ENCODE measurements around the gene DNMT1. TPM values are rescaled to one million over a fixed set of nuclear protein-coding genes. Genes with fewer than 3 reads are reported as not detected.
"Not testable (repeated sequence)": the region's sequence is repeated elsewhere in the genome, so short reads cannot be mapped to it uniquely, and the experiment has no call there.

Gene DNMT1
- total RNA-seq, 1 donor from 2014 or later = 156 TPM

- CTCF ChIA-PET = interaction anchor here (1.4 kb wide), 1 partner anchor 44 kb away, joined by 3 read pairs; no protein-coding TSS in a partner anchor
- H3K4me3 Mint-ChIP-seq = no peak overlapping the region
These were observed 10.9 kb upstream of the DNMT1 start for GRCh38 chr19:10205636-10206035.

GRCh38 chr19:10203686-10204085, 8.9 kb upstream of the DNMT1 start:
- H3K27ac Mint-ChIP-seq = no peak overlapping the region
- ChIA-PET POLR2A (no interaction called here), CTCF (no interaction called here)
- no peaks in the 10 kb centered on the region for H3K36me3 Mint-ChIP-seq (ENCODE audit: low read depth)
- TF ChIP-seq CTCF (IDR thresholded peaks at IDR 0.05) = no peak
- H3K4me1 Mint-ChIP-seq = peaks cover 5% of the 10 kb centered on the region
- intact Hi-C loops (cut with micrococcal nuclease) = no loop called here
- no peak overlapping the region for H3K4me3 Mint-ChIP-seq
- DNase-seq (no peak), ATAC-seq (ENCODE audit: low read depth) (no peak)
- H3K9me3 Mint-ChIP-seq = peaks cover 3% of the 10 kb centered on the region
- no peaks in the 10 kb centered on the region for H3K27me3 Mint-ChIP-seq

More at GRCh38 chr19:10205636-10206035, 10.9 kb upstream of the DNMT1 start:
- intact Hi-C loops (cut with micrococcal nuclease) = no loop called here
- Mint-ChIP-seq H3K9me3 (peaks cover 3% of the 10 kb centered on the region), H3K36me3 (ENCODE audit: low read depth) (no peaks in the 10 kb centered on the region), H3K27ac (no peak overlapping the region), H3K4me1 (no peaks in the 10 kb centered on the region), H3K27me3 (no peaks in the 10 kb centered on the region)
- POLR2A ChIA-PET = no interaction called here
- ATAC-seq (ENCODE audit: low read depth) (no peak), DNase-seq (no peak)
- no peak for TF ChIP-seq CTCF (IDR thresholded peaks at IDR 0.05)

GRCh38 chr19:10201176-10201575, 6.4 kb upstream of the DNMT1 start:
- H3K9me3 Mint-ChIP-seq = no peaks in the 10 kb centered on the region
- CTCF ChIA-PET = interaction anchor here (1.0 kb wide), 1 partner anchor 20 kb away, joined by 3 read pairs; no protein-coding TSS in a partner anchor
- no peak overlapping the region for H3K4me3 Mint-ChIP-seq
- ATAC-seq (ENCODE audit: low read depth) (no peak), DNase-seq (no peak)
- peaks cover 17% of the 10 kb centered on the region for H3K4me1 Mint-ChIP-seq
- H3K36me3 Mint-ChIP-seq (ENCODE audit: low read depth) = no peaks in the 10 kb centered on the region
- POLR2A ChIA-PET = no interaction called here
- H3K27ac Mint-ChIP-seq = no peak overlapping the region
- no peaks in the 10 kb centered on the region for H3K27me3 Mint-ChIP-seq
- intact Hi-C loops (cut with micrococcal nuclease) = no loop called here
- no peak for TF ChIP-seq CTCF (IDR thresholded peaks at IDR 0.05)

GRCh38 chr19:10200101-10200500, 5.3 kb upstream of the DNMT1 start:
- H3K9me3 Mint-ChIP-seq; intact Hi-C loops (cut with micrococcal nuclease); H3K27me3 Mint-ChIP-seq; H3K36me3 Mint-ChIP-seq (ENCODE audit: low read depth); POLR2A ChIA-PET; H3K4me3 Mint-ChIP-seq; H3K27ac Mint-ChIP-seq; DNase-seq; ATAC-seq (ENCODE audit: low read depth): not testable (repeated sequence)
- peaks cover 19% of the 10 kb centered on the region for H3K4me1 Mint-ChIP-seq
- CTCF ChIA-PET = interaction anchor here (1.0 kb wide), 1 partner anchor 21 kb away, joined by 3 read pairs; no protein-coding TSS in a partner anchor

GRCh38 chr19:10198889-10199644, 4.3 kb upstream of the DNMT1 start:
- POLR2A ChIA-PET = interaction anchor here (0.6 kb wide), 1 partner anchor 205 kb away, joined by 3 read pairs; no protein-coding TSS in a partner anchor
- ATAC-seq (ENCODE audit: low read depth); H3K27me3 Mint-ChIP-seq; H3K4me3 Mint-ChIP-seq; H3K36me3 Mint-ChIP-seq (ENCODE audit: low read depth); DNase-seq; H3K9me3 Mint-ChIP-seq; H3K27ac Mint-ChIP-seq: not testable (repeated sequence)
- H3K4me1 Mint-ChIP-seq = peaks cover 22% of the 10 kb centered on the region
- intact Hi-C loops (cut with micrococcal nuclease) = loop anchor here (10.0 kb wide), 1 partner anchor 94 kb away; the partner anchor contains the start of genes ANGPTL6 and PPAN
- CTCF ChIA-PET = interaction anchor here (1.0 kb wide), 1 partner anchor 51 kb away, joined by 4 read pairs; no protein-coding TSS in a partner anchor

GRCh38 chr19:10195199-10195519, 406 bp upstream of the DNMT1 start:
- peak; percentile 2 for ATAC-seq (ENCODE audit: low read depth)
- DNase-seq = no peak
- peak overlapping the region; percentile 94 for H3K4me3 Mint-ChIP-seq
- ChIA-PET POLR2A (interaction anchor here (0.6 to 2.3 kb wide), 10 partner anchors 15 to 894 kb away, joined by 3 to 18 read pairs (median 5); partner anchors contain the start of genes ANGPTL6, MRPL4 and PPAN), CTCF (interaction anchor here (2.1 kb wide), 1 partner anchor 55 kb away, joined by 12 read pairs; no protein-coding TSS in a partner anchor)
- no peaks in the 10 kb centered on the region for H3K9me3 Mint-ChIP-seq
- intact Hi-C loops (cut with micrococcal nuclease) = loop anchor here (2.0 to 10.0 kb wide), 5 partner anchors 34 to 372 kb away; partner anchors contain the start of genes ANGPTL6, KRI1 and PPAN
- no peak for TF ChIP-seq CTCF (IDR thresholded peaks at IDR 0.05)
- peaks cover 5% of the 10 kb centered on the region for H3K36me3 Mint-ChIP-seq (ENCODE audit: low read depth)
- peak overlapping the region; percentile 89 for H3K27ac Mint-ChIP-seq
- no peaks in the 10 kb centered on the region for H3K27me3 Mint-ChIP-seq
- peaks cover 34% of the 10 kb centered on the region for H3K4me1 Mint-ChIP-seq
